ENCODE results near the gene PHF21A. TPM values are rescaled to one million over a fixed set of nuclear protein-coding genes. Genes with fewer than 3 reads are reported as not detected.

PHF21A gene
- total and polyA plus RNA-seq, 2 experiments from 2014 or later, result 42.1 to 55.6 TPM

- DNase-seq (ENCODE audit: low read depth in 1 of 2, low spot score in 1 of 2), result peak; percentile 80 to 84
- Histone ChIP-seq H3K27me3 (peaks cover 30% of the 10 kb centered on the region), H3K4me3 (peak overlapping the region; percentile 90), H3K36me3 (peaks cover 11% of the 10 kb centered on the region), H3K9me3 (ENCODE audit: low read depth) (no peaks in the 10 kb centered on the region), H3K27ac (peak overlapping the region; percentile 24), H3K4me1 (ENCODE audit: low read depth) (no peaks in the 10 kb centered on the region)
- TF ChIP-seq CTCF (IDR thresholded peaks at IDR 0.05; ENCODE audit: low read depth, low read length), result no peak
Measured at GRCh38 chr11:45918331-45918941, 202.8 kb downstream of the PHF21A start.

GRCh38 chr11:45917623-45918330, 203.5 kb downstream of the PHF21A start, which contains the start of gene PEX16:
PEX16 (minus strand) TSS chr11:45917877; CDS start chr11:45917811, 66 bp downstream.
- no peak for TF ChIP-seq CTCF (IDR thresholded peaks at IDR 0.05; ENCODE audit: low read depth, low read length)
- no peaks in the 10 kb centered on the region for H3K4me1 ChIP-seq (ENCODE audit: low read depth)
- peak within 1 kb of the TSS; percentile 79 for H3K27ac ChIP-seq
- peak; percentile 97 to 100 for DNase-seq (ENCODE audit: low read depth in 1 of 2, low spot score in 1 of 2)
- peaks cover 14% of the 10 kb centered on the region for H3K36me3 ChIP-seq
- H3K9me3 ChIP-seq (ENCODE audit: low read depth), result no peaks in the 10 kb centered on the region
- H3K27me3 ChIP-seq, result peaks cover 23% of the 10 kb centered on the region
- peak within 1 kb of the TSS; percentile 90 for H3K4me3 ChIP-seq

- TF ChIP-seq CTCF (IDR thresholded peaks at IDR 0.05; ENCODE audit: low read depth, low read length), result no peak
- H3K36me3 ChIP-seq, result peaks cover 14% of the 10 kb centered on the region
- peaks cover 18% of the 10 kb centered on the region for H3K27me3 ChIP-seq
- H3K27ac ChIP-seq, result peak overlapping the region; percentile 79
- no peaks in the 10 kb centered on the region for H3K4me1 ChIP-seq (ENCODE audit: low read depth)
- no peak for DNase-seq (ENCODE audit: low read depth in 1 of 2, low spot score in 1 of 2)
- H3K9me3 ChIP-seq (ENCODE audit: low read depth), result no peaks in the 10 kb centered on the region
- H3K4me3 ChIP-seq, result peak overlapping the region; percentile 90
Measured at GRCh38 chr11:45917286-45917622, 204.0 kb downstream of the PHF21A start.

GRCh38 chr11:45915446-45915845, 205.8 kb downstream of the PHF21A start:
- H3K4me3 ChIP-seq, result no peak overlapping the region
- no peaks in the 10 kb centered on the region for H3K4me1 ChIP-seq (ENCODE audit: low read depth)
- no peak overlapping the region for H3K27ac ChIP-seq
- no peaks in the 10 kb centered on the region for H3K27me3 ChIP-seq
- no peak for DNase-seq (ENCODE audit: low read depth in 1 of 2, low spot score in 1 of 2)
- H3K36me3 ChIP-seq, result peaks cover 16% of the 10 kb centered on the region
- H3K9me3 ChIP-seq (ENCODE audit: low read depth), result no peaks in the 10 kb centered on the region
- no peak for TF ChIP-seq CTCF (IDR thresholded peaks at IDR 0.05; ENCODE audit: low read depth, low read length)

GRCh38 chr11:45913942-45914635, 207.2 kb downstream of the PHF21A start:
- TF ChIP-seq CTCF (IDR thresholded peaks at IDR 0.05; ENCODE audit: low read depth, low read length), result no peak
- peaks cover 16% of the 10 kb centered on the region for H3K36me3 ChIP-seq
- no peak for DNase-seq (ENCODE audit: low read depth in 1 of 2, low spot score in 1 of 2)
- H3K9me3 ChIP-seq (ENCODE audit: low read depth), result no peaks in the 10 kb centered on the region
- H3K27ac ChIP-seq, result no peak overlapping the region
- H3K4me1 ChIP-seq (ENCODE audit: low read depth), result no peaks in the 10 kb centered on the region
- H3K27me3 ChIP-seq, result no peaks in the 10 kb centered on the region
- H3K4me3 ChIP-seq, result no peak overlapping the region

Measured in cardiac muscle cell (in vitro differentiated cells and primary cell).